Prostate gland (tissue), 2 donors: ENCODE measurements around the gene CLK3.

Experiments
- CTCF ChIP-seq, 4 experiments: fragments of 200-600 bp in 2 of 4; fragments of 450-650 bp in 2 of 4; sonication (generic) in 2 of 4; IDR thresholded peaks; 1 replicate in 3 of 4; 2 replicates in 1 of 4; pipeline ENCODE4 v1.5.1; 2016 to 2019; ENCODE audit warnings: antibody characterized with exemption in 4 of 4, mild to moderate bottlenecking in 2 of 4, moderate library complexity in 2 of 4
- POLR2A ChIP-seq: fragments of 450-650 bp; IDR thresholded peaks from one replicate; pipeline ENCODE4 v1.6.1; 2016; ENCODE audit warnings: antibody characterized with exemption, mild to moderate bottlenecking
- POLR2AphosphoS5 ChIP-seq: sonication (generic); formaldehyde crosslinking; IDR thresholded peaks from one replicate; pipeline ENCODE4 v1.6.1; 2017; ENCODE audit warnings: antibody characterized with exemption

GRCh38 chr15:74612677-74613076 lies 3.0 kb upstream of the CLK3 start:
- no peak for TF ChIP-seq POLR2A
- no peak for TF ChIP-seq CTCF (IDR thresholded peaks at IDR 0.05)
- TF ChIP-seq POLR2AphosphoS5, result no peak
